Measurements from ENCODE around the gene GAGE13. TPM values are rescaled to one million over a fixed set of nuclear protein-coding genes. Genes with fewer than 3 reads are reported as not detected.
"Not testable (repeated sequence)": the region's sequence is repeated elsewhere in the genome, so short reads cannot be mapped to it uniquely, and the experiment has no call there.

GAGE13 gene
- total and polyA plus RNA-seq, 2 of the 8 experiments (the other 6 are each of a cell fraction or from before 2014, with no cell fraction given), result not detected

DNA sequence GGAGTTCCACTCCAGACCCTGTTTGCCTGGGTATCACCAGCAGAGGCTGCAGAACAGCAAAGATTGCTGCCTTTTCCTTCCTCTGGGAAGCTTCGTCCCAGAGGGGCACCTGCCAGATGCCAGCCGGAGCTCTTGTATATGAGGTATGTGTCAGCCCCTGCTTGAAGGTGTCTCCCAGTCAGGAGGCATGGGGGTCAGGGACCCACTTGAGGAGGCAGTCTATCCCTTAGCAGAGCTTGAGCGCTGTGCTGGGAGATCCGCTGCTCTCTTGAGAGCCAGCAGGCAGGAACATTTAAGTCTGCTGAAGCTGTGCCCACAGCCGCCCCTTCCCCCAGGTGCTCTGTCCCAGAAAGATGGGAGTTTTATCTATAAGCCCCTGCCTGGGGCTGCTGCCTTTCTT lies 32.1 kb upstream of the GAGE13 start:
- H3K9ac ChIP-seq (replicated peaks in 1 of 4; ENCODE audit: extremely low read depth in 1 of 4, low read depth in 3 of 4, low read length in 3 of 4); H4K91ac ChIP-seq (replicated peaks; ENCODE audit: insufficient read length, low read length); H2BK12ac ChIP-seq (ENCODE audit: low read depth, low read length); POLR2A ChIA-PET (ENCODE audit: partially characterized antibody); H3K18ac ChIP-seq (ENCODE audit: extremely low read depth, low read length); H3K4ac ChIP-seq (replicated peaks; ENCODE audit: insufficient read length, low read depth, low read length); H4K8ac ChIP-seq (ENCODE audit: extremely low read depth, insufficient read depth, low read length); H2AFZ ChIP-seq (ENCODE audit: low read length); DNase-seq (ENCODE audit: low read depth in 1 of 2, low spot score in 2 of 2); CTCF ChIA-PET (ENCODE audit: partially characterized antibody); H2BK120ac ChIP-seq (replicated peaks; ENCODE audit: low read depth, low read length); H3K27me3 ChIP-seq (replicated peaks in 1 of 4; ENCODE audit: control insufficient read depth in 3 of 4, extremely low read depth in 1 of 4, insufficient read depth in 3 of 4, low read length in 3 of 4); H3K79me2 ChIP-seq (ENCODE audit: control insufficient read depth in 1 of 2, insufficient read depth in 2 of 2, low read length in 2 of 2); H3K23ac ChIP-seq (ENCODE audit: insufficient read length); H3K27ac ChIP-seq (ENCODE audit: low read depth, low read length); H3K4me3 ChIP-seq (ENCODE audit: extremely low read depth in 1 of 4, insufficient read depth in 2 of 4, low read depth in 3 of 4, low read length in 4 of 4); FAIRE-seq; H3K36me3 ChIP-seq (ENCODE audit: control insufficient read depth in 2 of 4, insufficient read depth in 4 of 4, low read length in 3 of 4); H3K4me2 ChIP-seq (ENCODE audit: insufficient read depth in 1 of 2, low read depth in 2 of 2, low read length in 2 of 2); H4K5ac ChIP-seq (ENCODE audit: insufficient read length, low read depth, low read length); H2AK5ac ChIP-seq (ENCODE audit: low read depth, low read length); H3K14ac ChIP-seq (ENCODE audit: insufficient read length); H2BK5ac ChIP-seq (ENCODE audit: low read depth, low read length); H3K23me2 ChIP-seq (ENCODE audit: low read depth, low read length); H2BK15ac ChIP-seq (ENCODE audit: low read length); H4K20me1 ChIP-seq (replicated peaks in 1 of 2; ENCODE audit: control insufficient read depth in 1 of 2, insufficient read depth in 2 of 2, low read length in 2 of 2); H3K79me1 ChIP-seq (ENCODE audit: low read depth, low read length); H3K56ac ChIP-seq (replicated peaks; ENCODE audit: insufficient read length, low read depth, low read length); H3K9me3 ChIP-seq (ENCODE audit: insufficient read depth in 2 of 2, low read depth in 1 of 2, low read length in 1 of 2); H3K4me1 ChIP-seq (replicated peaks in 1 of 4; ENCODE audit: control insufficient read depth in 3 of 4, insufficient read depth in 4 of 4, low read length in 3 of 4); H2BK20ac ChIP-seq (ENCODE audit: low read length): not testable (repeated sequence)
- WGBS, 2 experiments (ENCODE audit: extremely low coverage in 1 of 2, insufficient coverage in 1 of 2, insufficient read length in 1 of 2, insufficient replicate concordance in 2 of 2, low coverage in 1 of 2, low lambda C conversion rate in 2 of 2, missing lambda C conversion rate in 1 of 2), result 92% methylated on average over 2 of the region's 5 CpGs; no CpG with 5 or more reads in 1 of the 2 experiments
